HL-60 (cell line): Measurements from ENCODE around the gene ZNF518A.

Experiments
- DNase-seq, 2 experiments: peaks; one replicate each; pipeline ENCODE4 v3.0.0-alpha.2; 2010 to 2020; ENCODE audit warnings: low read depth in 1 of 2, low spot score in 1 of 2
- H3K27ac ChIP-seq: fragments of 250-450 bp; sonication (Bioruptor Pico); replicated peaks from 2 replicates; pipeline ENCODE4 v1.5.1; 2020; ENCODE audit warnings: mild to moderate bottlenecking, moderate library complexity
- H3K27me3 ChIP-seq: fragments of 250-450 bp; sonication (Bioruptor Pico); 2 replicates; pipeline ENCODE4 v1.5.1; 2021; ENCODE audit warnings: mild to moderate bottlenecking, moderate library complexity; ENCODE audit not compliant: insufficient read depth, poor library complexity, severe bottlenecking
- H3K4me3 ChIP-seq: replicated peaks from 2 replicates; pipeline ENCODE4 v1.5.1; 2011; ENCODE audit warnings: mild to moderate bottlenecking, control low read depth, low read length; ENCODE audit not compliant: insufficient read depth
- GABPA ChIP-seq: IDR thresholded peaks from 2 replicates; pipeline ENCODE4 v1.6.1; 2012; ENCODE audit warnings: low read depth
- POLR2AphosphoS5 ChIP-seq: IDR thresholded peaks from 2 replicates; pipeline ENCODE4 v1.6.1; 2012; ENCODE audit warnings: low read depth
- REST ChIP-seq: IDR thresholded peaks from 2 replicates; pipeline ENCODE4 v1.6.1; 2012; ENCODE audit warnings: low read depth; ENCODE audit not compliant: insufficient replicate concordance
- SPI1 ChIP-seq: IDR thresholded peaks from 2 replicates; pipeline ENCODE4 v1.6.1; 2012; ENCODE audit warnings: low read depth, mild to moderate bottlenecking, borderline replicate concordance
- TF ChIP-seq, protein P1 (sequence below): IDR thresholded peaks from one replicate; pipeline ENCODE4 v1.5.1; 2011; ENCODE audit warnings: low read length, control low read depth, inconsistent platforms; ENCODE audit not compliant: insufficient read depth

Gene ZNF518A

DNA sequence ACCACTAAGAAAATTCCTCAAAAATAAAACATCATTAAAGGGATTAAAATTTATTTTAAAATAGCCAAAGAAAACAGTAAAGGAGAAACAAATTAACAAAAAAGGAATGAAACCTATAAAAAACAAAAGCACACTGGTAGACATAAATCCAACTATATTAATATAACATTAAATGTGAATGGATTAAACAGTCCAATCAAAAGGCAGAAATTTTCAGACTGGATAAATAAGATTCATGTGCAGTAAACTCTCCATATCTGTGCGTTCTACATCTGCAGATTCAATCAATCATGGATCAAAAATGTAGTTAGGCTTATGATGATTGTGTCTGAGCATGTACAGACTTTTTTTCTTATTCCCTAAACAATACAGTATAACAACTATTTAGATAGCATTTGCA is 42.6 kb downstream of the ZNF518A start:
- Histone ChIP-seq H3K4me3 (no peak overlapping the region), H3K27ac (no peak overlapping the region), H3K27me3 (no peaks in the 10 kb centered on the region)
- TF ChIP-seq GABPA (no peak), REST (no peak), SPI1 (no peak), POLR2AphosphoS5 (no peak)
- TF ChIP-seq, protein P1, sequence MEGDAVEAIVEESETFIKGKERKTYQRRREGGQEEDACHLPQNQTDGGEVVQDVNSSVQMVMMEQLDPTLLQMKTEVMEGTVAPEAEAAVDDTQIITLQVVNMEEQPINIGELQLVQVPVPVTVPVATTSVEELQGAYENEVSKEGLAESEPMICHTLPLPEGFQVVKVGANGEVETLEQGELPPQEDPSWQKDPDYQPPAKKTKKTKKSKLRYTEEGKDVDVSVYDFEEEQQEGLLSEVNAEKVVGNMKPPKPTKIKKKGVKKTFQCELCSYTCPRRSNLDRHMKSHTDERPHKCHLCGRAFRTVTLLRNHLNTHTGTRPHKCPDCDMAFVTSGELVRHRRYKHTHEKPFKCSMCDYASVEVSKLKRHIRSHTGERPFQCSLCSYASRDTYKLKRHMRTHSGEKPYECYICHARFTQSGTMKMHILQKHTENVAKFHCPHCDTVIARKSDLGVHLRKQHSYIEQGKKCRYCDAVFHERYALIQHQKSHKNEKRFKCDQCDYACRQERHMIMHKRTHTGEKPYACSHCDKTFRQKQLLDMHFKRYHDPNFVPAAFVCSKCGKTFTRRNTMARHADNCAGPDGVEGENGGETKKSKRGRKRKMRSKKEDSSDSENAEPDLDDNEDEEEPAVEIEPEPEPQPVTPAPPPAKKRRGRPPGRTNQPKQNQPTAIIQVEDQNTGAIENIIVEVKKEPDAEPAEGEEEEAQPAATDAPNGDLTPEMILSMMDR = no peak
- DNase-seq = no peak

GRCh38 chr10:96176985-96177384 is 46.9 kb downstream of the ZNF518A start:
- H3K4me3 ChIP-seq = no peak overlapping the region
- TF ChIP-seq REST (no peak), POLR2AphosphoS5 (no peak), GABPA (no peak), SPI1 (no peak)
- TF ChIP-seq, protein P1 = no peak
- no peak overlapping the region for H3K27ac ChIP-seq
- no peak for DNase-seq
- no peaks in the 10 kb centered on the region for H3K27me3 ChIP-seq

- Histone ChIP-seq H3K27ac (no peak overlapping the region), H3K4me3 (no peak overlapping the region), H3K27me3 (no peaks in the 10 kb centered on the region)
- TF ChIP-seq SPI1 = no peak
- TF ChIP-seq GABPA = no peak
- TF ChIP-seq, protein P1 = no peak
- no peak for TF ChIP-seq POLR2AphosphoS5
- TF ChIP-seq REST = no peak
- no peak for DNase-seq
Measured at GRCh38 chr10:96188421-96188820, 58.3 kb downstream of the ZNF518A start.
